Bronchial epithelial cell (primary cell): ENCODE data around the gene ANK3. TPM values are rescaled to one million over a fixed set of nuclear protein-coding genes. Genes with fewer than 3 reads are reported as not detected.

Source experiments
- DNase-seq: peaks from one replicate; pipeline ENCODE4 v3.0.0-alpha.2; 2010; ENCODE audit warnings: low read depth
- FAIRE-seq: peaks from 2 replicates; lab custom pipeline; 2011; peaks lifted over from hg19 to GRCh38; lab: Jason Lieb, UNC
- H3K27me3 ChIP-seq: 2 replicates; pipeline ENCODE4 v1.5.1; 2011; ENCODE audit warnings: low read length; ENCODE audit not compliant: control insufficient read depth, insufficient read depth
- H3K36me3 ChIP-seq: 2 replicates; pipeline ENCODE4 v1.5.1; 2011; ENCODE audit warnings: low read length; ENCODE audit not compliant: control insufficient read depth, insufficient read depth
- H3K4me3 ChIP-seq: 2 replicates; pipeline ENCODE4 v1.5.1; 2011; ENCODE audit warnings: mild to moderate bottlenecking, low read depth, low read length, control low read depth
- total RNA-seq: library from RNA; depleted of rRNA; stranded (reverse); fragments of >200 nt; gene quantifications from 2 replicates; pipeline ENCODE4 v1.2.1, GENCODE V29; 2014
- TF ChIP-seq, protein P1 (sequence below): IDR thresholded peaks from 2 replicates; pipeline ENCODE4 v1.5.1; 2011; ENCODE audit warnings: mild to moderate bottlenecking, moderate library complexity, low read length, control low read depth, inconsistent platforms; ENCODE audit not compliant: insufficient read depth, severe bottlenecking

The ANK3 gene
- total RNA-seq, 1 donor from 2014 or later = 7.9 TPM

DNA sequence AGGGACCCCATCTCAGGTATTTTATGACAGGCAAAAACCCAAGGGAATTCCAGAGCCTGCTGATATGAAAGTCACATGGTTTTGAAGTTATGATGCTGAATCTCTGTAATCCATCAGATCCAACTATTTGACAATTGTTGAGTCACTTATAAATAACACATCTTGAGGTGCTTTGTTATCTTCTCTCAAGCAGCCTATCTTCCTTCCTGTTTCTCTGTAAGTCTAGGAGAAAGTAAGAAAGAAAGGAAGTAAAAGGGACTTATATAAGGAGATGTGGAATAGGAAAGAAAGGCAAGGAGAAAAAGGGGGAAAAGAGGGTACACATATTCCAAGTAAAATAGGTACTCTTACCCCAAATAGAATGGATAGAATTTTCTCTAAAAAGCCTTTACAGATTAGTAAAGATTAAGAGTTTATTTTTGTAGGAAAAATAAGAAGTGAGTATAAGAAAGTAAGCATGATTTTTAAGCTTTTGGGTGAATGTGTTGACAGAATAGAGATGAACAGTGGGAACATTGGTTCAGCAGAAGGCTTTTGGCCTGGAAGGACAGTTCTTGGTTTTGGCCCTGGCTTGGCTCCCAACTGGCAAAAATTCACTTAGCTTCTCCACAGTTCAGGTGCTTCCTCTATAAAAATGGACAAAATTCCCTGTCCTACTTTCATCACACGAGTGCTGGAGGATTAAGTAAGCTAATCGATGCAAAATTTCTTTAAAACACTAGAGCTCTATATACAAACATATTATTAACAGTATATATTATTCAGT, 39.6 kb upstream of the ANK3 start:
- Histone ChIP-seq H3K36me3 (no peaks in the 10 kb centered on the region), H3K4me3 (no peak overlapping the region), H3K27me3 (no peaks in the 10 kb centered on the region)
- FAIRE-seq (no peak), DNase-seq (no peak)
- TF ChIP-seq, protein P1, sequence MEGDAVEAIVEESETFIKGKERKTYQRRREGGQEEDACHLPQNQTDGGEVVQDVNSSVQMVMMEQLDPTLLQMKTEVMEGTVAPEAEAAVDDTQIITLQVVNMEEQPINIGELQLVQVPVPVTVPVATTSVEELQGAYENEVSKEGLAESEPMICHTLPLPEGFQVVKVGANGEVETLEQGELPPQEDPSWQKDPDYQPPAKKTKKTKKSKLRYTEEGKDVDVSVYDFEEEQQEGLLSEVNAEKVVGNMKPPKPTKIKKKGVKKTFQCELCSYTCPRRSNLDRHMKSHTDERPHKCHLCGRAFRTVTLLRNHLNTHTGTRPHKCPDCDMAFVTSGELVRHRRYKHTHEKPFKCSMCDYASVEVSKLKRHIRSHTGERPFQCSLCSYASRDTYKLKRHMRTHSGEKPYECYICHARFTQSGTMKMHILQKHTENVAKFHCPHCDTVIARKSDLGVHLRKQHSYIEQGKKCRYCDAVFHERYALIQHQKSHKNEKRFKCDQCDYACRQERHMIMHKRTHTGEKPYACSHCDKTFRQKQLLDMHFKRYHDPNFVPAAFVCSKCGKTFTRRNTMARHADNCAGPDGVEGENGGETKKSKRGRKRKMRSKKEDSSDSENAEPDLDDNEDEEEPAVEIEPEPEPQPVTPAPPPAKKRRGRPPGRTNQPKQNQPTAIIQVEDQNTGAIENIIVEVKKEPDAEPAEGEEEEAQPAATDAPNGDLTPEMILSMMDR = no peak

DNA sequence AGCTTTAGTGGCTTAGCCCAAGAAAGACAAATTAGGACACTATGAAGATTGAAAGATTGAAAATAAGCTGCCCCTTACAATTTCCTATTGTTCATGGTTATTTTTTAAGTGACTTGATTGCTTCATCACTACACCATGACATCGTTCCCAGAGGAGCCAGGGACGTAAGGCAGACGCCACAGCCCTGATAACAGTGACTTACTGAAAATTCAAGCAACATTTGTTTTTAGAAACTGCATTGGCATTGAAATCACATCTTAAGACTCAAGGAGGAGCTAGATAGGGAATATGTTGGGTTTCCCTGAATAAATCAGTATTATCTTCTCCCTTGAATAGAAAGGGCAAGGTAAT, 38.7 kb upstream of the ANK3 start:
- FAIRE-seq (no peak), DNase-seq (no peak)
- H3K4me3 ChIP-seq = no peak overlapping the region
- no peaks in the 10 kb centered on the region for H3K27me3 ChIP-seq
- no peaks in the 10 kb centered on the region for H3K36me3 ChIP-seq
- TF ChIP-seq, protein P1 = no peak

DNA sequence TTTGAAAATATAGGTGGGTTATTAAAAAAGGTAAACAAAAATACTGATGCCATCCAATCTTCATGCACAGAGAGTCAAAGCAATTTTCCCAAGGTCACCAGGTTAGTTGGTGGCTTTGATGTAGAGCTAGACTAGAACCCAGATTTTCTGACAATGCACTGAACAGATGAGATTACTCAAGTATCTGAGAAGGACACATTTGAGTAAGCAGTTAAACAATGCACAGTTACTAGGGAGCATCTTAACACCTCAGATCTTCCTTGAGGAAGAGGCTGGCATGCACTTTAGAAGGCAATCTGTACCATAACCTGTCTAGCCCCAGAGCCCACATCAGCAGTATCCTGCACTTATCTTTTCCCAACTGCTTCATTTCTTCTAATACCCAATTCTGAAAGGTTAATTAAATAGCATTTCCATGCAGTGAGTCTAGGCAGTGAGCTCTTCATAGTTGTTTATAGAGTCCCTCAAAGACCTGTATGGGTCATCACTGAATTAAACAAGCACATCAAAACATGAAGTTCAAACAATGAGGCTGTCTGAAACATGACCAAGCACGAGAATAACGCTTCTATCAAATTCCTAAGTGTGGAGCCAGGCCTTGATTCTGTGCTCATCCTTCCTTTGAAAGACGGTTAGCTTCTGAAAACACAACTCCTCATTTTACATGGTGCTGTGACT, 38.2 kb upstream of the ANK3 start:
- Histone ChIP-seq H3K36me3 (no peaks in the 10 kb centered on the region), H3K4me3 (no peak overlapping the region), H3K27me3 (no peaks in the 10 kb centered on the region)
- DNase-seq = peak; percentile 75
- no peak for FAIRE-seq
- TF ChIP-seq, protein P1 = no peak

DNA sequence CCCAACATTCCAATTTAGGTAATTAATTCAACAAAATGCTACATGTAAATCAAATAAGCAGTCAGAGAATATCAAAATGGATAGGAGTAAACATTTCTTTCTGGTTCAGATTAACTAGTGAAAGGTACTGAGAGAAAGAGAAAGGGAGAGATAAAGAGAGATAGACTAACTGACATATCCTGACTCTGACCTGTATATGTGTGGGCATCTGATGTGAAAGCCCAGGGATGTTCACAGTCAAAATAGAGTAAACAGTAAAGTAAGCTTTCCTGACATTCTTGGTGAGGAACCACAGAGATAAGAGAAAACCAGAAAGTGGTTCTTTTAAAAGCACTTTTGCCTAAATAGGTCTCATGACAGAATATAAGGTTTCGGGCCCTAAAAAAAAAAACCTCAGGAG, 37.5 kb upstream of the ANK3 start:
- H3K36me3 ChIP-seq = no peaks in the 10 kb centered on the region
- no peak overlapping the region for H3K4me3 ChIP-seq
- no peak for DNase-seq
- no peak for FAIRE-seq
- H3K27me3 ChIP-seq = no peaks in the 10 kb centered on the region
- TF ChIP-seq, protein P1 = no peak

DNA sequence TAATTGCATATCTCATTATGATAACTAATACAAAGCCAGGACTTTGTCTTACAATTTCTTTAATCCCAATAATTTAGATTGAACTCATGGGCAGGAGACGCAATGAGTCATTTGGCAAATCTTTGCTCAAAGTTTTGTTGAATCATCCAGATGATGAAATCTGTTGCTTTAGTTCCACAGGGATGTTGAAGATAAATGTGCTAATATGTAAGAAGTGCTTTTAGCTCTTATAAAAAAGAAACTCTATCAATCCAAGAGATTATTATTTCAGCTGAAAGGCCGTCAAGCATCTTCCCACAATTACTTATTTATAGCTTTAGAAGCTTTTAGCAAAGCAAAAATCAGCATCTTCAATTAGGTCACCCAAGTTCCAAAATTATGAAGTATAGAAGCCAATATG, 36.8 kb upstream of the ANK3 start:
- DNase-seq = peak; percentile 96
- no peak for FAIRE-seq
- no peak overlapping the region for H3K4me3 ChIP-seq
- no peaks in the 10 kb centered on the region for H3K36me3 ChIP-seq
- TF ChIP-seq, protein P1 = no peak
- H3K27me3 ChIP-seq = no peaks in the 10 kb centered on the region
